ENCODE results near the gene KDM4C. TPM values are rescaled to one million over a fixed set of nuclear protein-coding genes. Genes with fewer than 3 reads are reported as not detected.
A peak's percentile ranks its signal among the peaks of the same experiment; 100 is the strongest.

Gene KDM4C
- total and polyA plus RNA-seq, 11 donors = 4.4 to 19.9 (median 13.3) TPM

DNA sequence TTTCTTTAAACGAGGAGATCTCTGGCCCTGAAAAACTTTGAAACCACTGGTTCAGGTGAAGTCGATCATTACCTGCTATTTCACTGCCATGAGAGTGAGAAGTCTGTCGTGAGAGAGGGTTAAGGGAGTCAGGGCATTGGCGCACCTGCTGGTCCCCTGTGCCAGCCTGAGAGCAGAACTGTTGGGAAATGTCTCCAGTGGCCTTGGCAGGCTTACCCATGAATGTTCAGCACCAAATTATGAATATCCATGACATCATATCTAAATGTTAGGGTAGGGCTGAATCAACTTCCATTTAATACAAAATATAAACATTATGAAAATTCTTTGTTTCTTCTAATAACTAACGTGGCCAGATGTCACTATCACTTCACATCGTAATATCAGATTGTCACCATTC, 379.3 kb downstream of the KDM4C start:
- DNase-seq (peak in 3 of 5 donors; percentile 29 to 71 (median 70)), ATAC-seq (peak; percentile 91 to 98 (median 95))
- no peak for TF ChIP-seq POLR2A (IDR thresholded peaks at IDR 0.05)
- TF ChIP-seq, protein P1, sequence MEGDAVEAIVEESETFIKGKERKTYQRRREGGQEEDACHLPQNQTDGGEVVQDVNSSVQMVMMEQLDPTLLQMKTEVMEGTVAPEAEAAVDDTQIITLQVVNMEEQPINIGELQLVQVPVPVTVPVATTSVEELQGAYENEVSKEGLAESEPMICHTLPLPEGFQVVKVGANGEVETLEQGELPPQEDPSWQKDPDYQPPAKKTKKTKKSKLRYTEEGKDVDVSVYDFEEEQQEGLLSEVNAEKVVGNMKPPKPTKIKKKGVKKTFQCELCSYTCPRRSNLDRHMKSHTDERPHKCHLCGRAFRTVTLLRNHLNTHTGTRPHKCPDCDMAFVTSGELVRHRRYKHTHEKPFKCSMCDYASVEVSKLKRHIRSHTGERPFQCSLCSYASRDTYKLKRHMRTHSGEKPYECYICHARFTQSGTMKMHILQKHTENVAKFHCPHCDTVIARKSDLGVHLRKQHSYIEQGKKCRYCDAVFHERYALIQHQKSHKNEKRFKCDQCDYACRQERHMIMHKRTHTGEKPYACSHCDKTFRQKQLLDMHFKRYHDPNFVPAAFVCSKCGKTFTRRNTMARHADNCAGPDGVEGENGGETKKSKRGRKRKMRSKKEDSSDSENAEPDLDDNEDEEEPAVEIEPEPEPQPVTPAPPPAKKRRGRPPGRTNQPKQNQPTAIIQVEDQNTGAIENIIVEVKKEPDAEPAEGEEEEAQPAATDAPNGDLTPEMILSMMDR (IDR thresholded peaks at IDR 0.05) = no peak
- H3K4me1 ChIP-seq = peaks cover 0 to 5% (median 0%) of the 10 kb centered on the region in 12 donors
- no peaks in the 10 kb centered on the region for H3K27me3 ChIP-seq
- peaks cover 0 to 25% (median 5%) of the 10 kb centered on the region in 9 donors for H3K36me3 ChIP-seq
- 77 to 86% (median 82%) methylated on average over 6 of the region's 6 CpGs for WGBS, 4 donors
- H3K27ac ChIP-seq = peak overlapping the region in 1 of 12 donors; percentile 15
- H3K9me3 ChIP-seq = no peaks in the 10 kb centered on the region
- intact Hi-C loops (cut with DNase I) = no loop called here
- no peak overlapping the region for H3K4me3 ChIP-seq

DNA sequence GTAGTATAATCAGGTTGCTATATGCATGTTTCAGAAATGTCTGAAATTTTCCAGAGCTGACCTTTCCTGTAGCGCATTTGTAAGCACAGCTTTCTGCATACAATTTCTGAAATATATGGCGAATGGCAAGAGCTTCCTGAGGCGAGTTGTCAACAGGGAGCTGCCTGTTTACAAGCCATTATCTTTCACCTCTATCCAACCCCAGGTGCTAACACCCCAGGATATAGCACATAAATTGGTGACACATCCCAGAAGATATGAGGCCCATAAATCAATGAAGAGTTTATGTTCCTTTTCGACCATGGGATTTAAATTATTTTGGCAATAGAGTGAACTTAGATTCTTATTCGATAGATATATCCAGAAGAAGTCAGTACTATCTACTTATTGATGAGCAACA, 379.8 kb downstream of the KDM4C start:
- intact Hi-C loops (cut with DNase I) = no loop called here

DNA sequence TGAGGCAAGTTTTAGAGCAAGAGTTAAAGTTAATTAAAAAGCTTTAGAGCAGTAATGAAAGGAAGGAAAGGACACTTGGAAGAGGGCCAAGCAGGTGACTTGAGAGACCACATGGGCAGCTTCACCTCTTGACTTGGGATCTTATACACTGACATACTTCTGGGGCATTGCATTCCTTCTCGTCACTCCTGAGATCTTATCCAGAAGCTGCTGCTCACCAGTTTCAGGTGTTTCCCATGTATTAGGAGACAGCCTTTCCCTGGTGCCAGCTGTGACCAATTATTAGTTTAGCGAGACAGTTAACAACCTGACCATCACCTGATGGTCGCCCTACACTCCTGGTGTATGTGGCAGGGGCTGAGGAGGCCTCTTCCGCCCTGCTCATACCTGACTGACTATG, 382.1 kb downstream of the KDM4C start:
- TF ChIP-seq POLR2A (IDR thresholded peaks at IDR 0.05) = no peak
- TF ChIP-seq, protein P1 (IDR thresholded peaks at IDR 0.05) = no peak
- Histone ChIP-seq H3K27me3 (no peaks in the 10 kb centered on the region), H3K27ac (no peak overlapping the region), H3K36me3 (peaks cover 0 to 14% (median 0%) of the 10 kb centered on the region in 9 donors), H3K4me3 (no peak overlapping the region), H3K9me3 (no peaks in the 10 kb centered on the region), H3K4me1 (peaks cover 0 to 16% (median under 1%) of the 10 kb centered on the region in 12 donors)
- 92 to 97% (median 94%) methylated on average over 4 of the region's 4 CpGs for WGBS, 4 donors
- intact Hi-C loops (cut with DNase I) = loop anchor here in 2 of 10 donors (5.0 to 10.0 kb wide), 2 partner anchors 33 to 55 kb away; no protein-coding TSS in a partner anchor
- DNase-seq (no peak), ATAC-seq (no peak)

More for the DNA sequence above, 379.8 kb downstream of the KDM4C start:
- Histone ChIP-seq H3K36me3 (peaks cover 0 to 21% (median 5%) of the 10 kb centered on the region in 9 donors), H3K4me3 (no peak overlapping the region), H3K4me1 (peaks cover 0 to 5% (median 0%) of the 10 kb centered on the region in 12 donors), H3K27me3 (no peaks in the 10 kb centered on the region), H3K9me3 (no peaks in the 10 kb centered on the region), H3K27ac (no peak overlapping the region)
- WGBS, 4 donors = 89 to 92% (median 91%) methylated on average over 5 of the region's 5 CpGs
- ATAC-seq (no peak), DNase-seq (no peak)
- TF ChIP-seq, protein P1 (IDR thresholded peaks at IDR 0.05) = no peak
- no peak for TF ChIP-seq POLR2A (IDR thresholded peaks at IDR 0.05)

DNA sequence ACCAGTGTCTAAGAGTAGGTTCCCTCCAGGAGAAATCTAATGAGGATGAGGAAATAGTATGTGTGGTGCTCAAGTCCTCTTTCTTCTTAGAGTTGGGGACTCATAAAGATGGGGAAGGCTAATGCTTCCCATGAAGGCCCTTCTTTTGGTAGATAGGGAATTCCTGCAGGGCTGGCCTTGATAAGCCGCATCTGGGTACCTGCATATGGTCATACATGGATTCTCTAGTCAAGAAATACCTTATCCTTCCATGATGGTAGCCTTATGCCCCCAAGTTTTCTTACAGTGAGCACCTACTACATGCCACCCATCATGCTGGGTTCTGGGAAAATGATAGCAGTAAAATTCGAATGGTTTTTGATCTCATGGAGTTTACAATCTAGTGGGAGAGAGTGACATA, 382.6 kb downstream of the KDM4C start:
- Histone ChIP-seq H3K27ac (no peak overlapping the region), H3K4me3 (no peak overlapping the region), H3K27me3 (no peaks in the 10 kb centered on the region), H3K4me1 (peaks cover 0 to 21% (median 3%) of the 10 kb centered on the region in 12 donors), H3K9me3 (no peaks in the 10 kb centered on the region), H3K36me3 (peaks cover 0 to 9% (median 0%) of the 10 kb centered on the region in 9 donors)
- TF ChIP-seq, protein P1 (IDR thresholded peaks at IDR 0.05) = no peak
- TF ChIP-seq POLR2A (IDR thresholded peaks at IDR 0.05) = no peak
- intact Hi-C loops (cut with DNase I) = loop anchor here in 2 of 10 donors (5.0 to 10.0 kb wide), 2 partner anchors 33 to 56 kb away; no protein-coding TSS in a partner anchor
- WGBS, 4 donors = 91 to 99% (median 94%) methylated on average over 2 of the region's 2 CpGs
- DNase-seq (no peak), ATAC-seq (no peak)

Data from heart left ventricle (tissue), 16 donors.